ENCODE results near the gene COL23A1.

GRCh38 chr5:178216779-178217178 is 373.4 kb downstream of the COL23A1 start:
- TF ChIP-seq EZH2 (IDR thresholded peaks at IDR 0.05; ENCODE audit: low read length, missing control alignments), result no peak
- TF ChIP-seq, protein P1, sequence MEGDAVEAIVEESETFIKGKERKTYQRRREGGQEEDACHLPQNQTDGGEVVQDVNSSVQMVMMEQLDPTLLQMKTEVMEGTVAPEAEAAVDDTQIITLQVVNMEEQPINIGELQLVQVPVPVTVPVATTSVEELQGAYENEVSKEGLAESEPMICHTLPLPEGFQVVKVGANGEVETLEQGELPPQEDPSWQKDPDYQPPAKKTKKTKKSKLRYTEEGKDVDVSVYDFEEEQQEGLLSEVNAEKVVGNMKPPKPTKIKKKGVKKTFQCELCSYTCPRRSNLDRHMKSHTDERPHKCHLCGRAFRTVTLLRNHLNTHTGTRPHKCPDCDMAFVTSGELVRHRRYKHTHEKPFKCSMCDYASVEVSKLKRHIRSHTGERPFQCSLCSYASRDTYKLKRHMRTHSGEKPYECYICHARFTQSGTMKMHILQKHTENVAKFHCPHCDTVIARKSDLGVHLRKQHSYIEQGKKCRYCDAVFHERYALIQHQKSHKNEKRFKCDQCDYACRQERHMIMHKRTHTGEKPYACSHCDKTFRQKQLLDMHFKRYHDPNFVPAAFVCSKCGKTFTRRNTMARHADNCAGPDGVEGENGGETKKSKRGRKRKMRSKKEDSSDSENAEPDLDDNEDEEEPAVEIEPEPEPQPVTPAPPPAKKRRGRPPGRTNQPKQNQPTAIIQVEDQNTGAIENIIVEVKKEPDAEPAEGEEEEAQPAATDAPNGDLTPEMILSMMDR (conservative IDR thresholded peaks at IDR 0.05 in 1 of 2, IDR thresholded peaks at IDR 0.05 in 1 of 2; ENCODE audit: low read depth in 1 of 2, low read length in 2 of 2), result no peak

Measured in fibroblast of lung (primary cell).